Trophoblast cell (in vitro differentiated cells and primary cell): ENCODE measurements around the gene GSN.

Source experiments
- DNase-seq, 2 donors: peaks; one replicate each; pipeline ENCODE4 v3.0.0-alpha.2; 2016
- H2AFZ ChIP-seq: 2 replicates; pipeline ENCODE4 v1.6.1; 2013; ENCODE audit warnings: low read length, moderate library complexity, mild to moderate bottlenecking; ENCODE audit not compliant: insufficient read depth, poor library complexity
- H2AK5ac ChIP-seq: 2 replicates; pipeline ENCODE4 v1.6.1; 2013; ENCODE audit warnings: mild to moderate bottlenecking, low read length
- H2BK120ac ChIP-seq: 2 replicates; pipeline ENCODE4 v1.6.1; 2013; ENCODE audit warnings: low read length, mild to moderate bottlenecking, moderate library complexity; ENCODE audit not compliant: insufficient read depth, poor library complexity
- H2BK12ac ChIP-seq: 2 replicates; pipeline ENCODE4 v1.6.1; 2013; ENCODE audit warnings: mild to moderate bottlenecking, low read length, moderate library complexity
- H2BK5ac ChIP-seq: 2 replicates; pipeline ENCODE4 v1.6.1; 2013; ENCODE audit warnings: low read length, low read depth, moderate library complexity, mild to moderate bottlenecking; ENCODE audit not compliant: poor library complexity
- H3K14ac ChIP-seq: 2 replicates; pipeline ENCODE4 v1.6.1; 2013; ENCODE audit warnings: mild to moderate bottlenecking, low read length
- H3K18ac ChIP-seq: 2 replicates; pipeline ENCODE4 v1.6.1; 2013; ENCODE audit warnings: mild to moderate bottlenecking, low read length
- H3K23ac ChIP-seq: 2 replicates; pipeline ENCODE4 v1.6.1; 2013; ENCODE audit warnings: low read length
- H3K27ac ChIP-seq: 2 replicates; pipeline ENCODE4 v1.5.1; 2013; ENCODE audit warnings: low read depth, mild to moderate bottlenecking, inconsistent platforms, low read length, moderate library complexity
- H3K27me3 ChIP-seq: 2 replicates; pipeline ENCODE4 v1.6.1; 2013; ENCODE audit warnings: inconsistent platforms, mild to moderate bottlenecking, low read length, moderate library complexity; ENCODE audit not compliant: insufficient read depth
- H3K36me3 ChIP-seq, 2 experiments: 1 replicate in 1 of 2; 2 replicates in 1 of 2; pipeline ENCODE4 v1.6.1; 2013; ENCODE audit warnings: low read length in 2 of 2, mild to moderate bottlenecking in 2 of 2, moderate library complexity in 1 of 2; ENCODE audit not compliant: insufficient read depth in 2 of 2, control insufficient read depth in 1 of 2
- H3K4ac ChIP-seq: 2 replicates; pipeline ENCODE4 v1.6.1; 2013; ENCODE audit warnings: low read depth, mild to moderate bottlenecking, low read length, moderate library complexity
- H3K4me1 ChIP-seq, 2 experiments: 1 replicate in 1 of 2; 2 replicates in 1 of 2; pipeline ENCODE4 v1.6.1; 2013; ENCODE audit warnings: low read length in 2 of 2, mild to moderate bottlenecking in 2 of 2, moderate library complexity in 1 of 2; ENCODE audit not compliant: insufficient read depth in 2 of 2, control insufficient read depth in 1 of 2
- H3K4me2 ChIP-seq: 2 replicates; pipeline ENCODE4 v1.6.1; 2013; ENCODE audit warnings: inconsistent platforms, mild to moderate bottlenecking, low read length, moderate library complexity
- H3K4me3 ChIP-seq: 2 replicates; pipeline ENCODE4 v1.5.1; 2013; ENCODE audit warnings: mild to moderate bottlenecking, low read depth, low read length, inconsistent platforms
- H3K79me1 ChIP-seq: one replicate; pipeline ENCODE4 v1.6.1; 2013; ENCODE audit warnings: low read length
- H3K79me2 ChIP-seq: 2 replicates; pipeline ENCODE4 v1.6.1; 2013; ENCODE audit warnings: low read length, mild to moderate bottlenecking; ENCODE audit not compliant: control insufficient read depth, insufficient read depth, poor library complexity
- H3K9ac ChIP-seq: 2 replicates; pipeline ENCODE4 v1.6.1; 2013; ENCODE audit warnings: mild to moderate bottlenecking, low read length
- H3K9me3 ChIP-seq: 2 replicates; pipeline ENCODE4 v1.6.1; 2013; ENCODE audit warnings: low read depth, mild to moderate bottlenecking, control low read depth, inconsistent platforms, low read length; ENCODE audit not compliant: insufficient read depth
- H4K12ac ChIP-seq: 2 replicates; pipeline ENCODE4 v1.6.1; 2013; ENCODE audit warnings: low read depth, mild to moderate bottlenecking, low read length, moderate library complexity
- H4K8ac ChIP-seq: 2 replicates; pipeline ENCODE4 v1.6.1; 2013; ENCODE audit warnings: low read depth, mild to moderate bottlenecking, low read length, moderate library complexity
- H4K91ac ChIP-seq: one replicate; pipeline ENCODE4 v1.6.1; 2013; ENCODE audit warnings: low read depth, mild to moderate bottlenecking, low read length, moderate library complexity
- WGBS: extraction: QIAGEN DNeasy Blood & Tissue Kit; methylation state at CpG from one replicate; pipeline ENCODE4 v1.1.7; 2013; ENCODE audit warnings: missing lambda C conversion rate; ENCODE audit not compliant: insufficient read length, insufficient coverage; ENCODE audit errors: extremely low coverage; 5-methylcytosine and 5-hydroxymethylcytosine counted together

Gene GSN

GRCh38 chr9:121299467-121300282 is 31.7 kb downstream of the GSN start:
- peak overlapping the region; percentile 33 for H3K4ac ChIP-seq
- no peaks in the 10 kb centered on the region for H3K79me2 ChIP-seq
- H2AFZ ChIP-seq, result no peak overlapping the region
- peak overlapping the region; percentile 24 for H3K9ac ChIP-seq
- no peak overlapping the region for H3K27ac ChIP-seq
- no peak overlapping the region for H3K18ac ChIP-seq
- peaks cover 9 to 13% of the 10 kb centered on the region in 2 experiments for H3K4me1 ChIP-seq
- H3K4me2 ChIP-seq, result peak overlapping the region; percentile 91
- no peak overlapping the region for H2AK5ac ChIP-seq
- peak overlapping the region; percentile 28 for H4K91ac ChIP-seq
- no peak overlapping the region for H2BK5ac ChIP-seq
- H4K8ac ChIP-seq, result peak overlapping the region; percentile 63
- DNase-seq, result peak in 1 of 2 donors; percentile 15
- H3K36me3 ChIP-seq, result peaks cover 31 to 38% of the 10 kb centered on the region in 2 experiments
- no peaks in the 10 kb centered on the region for H3K9me3 ChIP-seq
- no peak overlapping the region for H3K23ac ChIP-seq
- no CpG with 5 or more reads among the region's 74 CpGs for WGBS
- H3K27me3 ChIP-seq, result no peaks in the 10 kb centered on the region
- no peak overlapping the region for H2BK120ac ChIP-seq
- H2BK12ac ChIP-seq, result peak overlapping the region; percentile 8
- H4K12ac ChIP-seq, result peak overlapping the region; percentile 22
- H3K79me1 ChIP-seq, result peaks cover 4% of the 10 kb centered on the region
- peak overlapping the region; percentile 67 for H3K4me3 ChIP-seq
- no peak overlapping the region for H3K14ac ChIP-seq

DNA sequence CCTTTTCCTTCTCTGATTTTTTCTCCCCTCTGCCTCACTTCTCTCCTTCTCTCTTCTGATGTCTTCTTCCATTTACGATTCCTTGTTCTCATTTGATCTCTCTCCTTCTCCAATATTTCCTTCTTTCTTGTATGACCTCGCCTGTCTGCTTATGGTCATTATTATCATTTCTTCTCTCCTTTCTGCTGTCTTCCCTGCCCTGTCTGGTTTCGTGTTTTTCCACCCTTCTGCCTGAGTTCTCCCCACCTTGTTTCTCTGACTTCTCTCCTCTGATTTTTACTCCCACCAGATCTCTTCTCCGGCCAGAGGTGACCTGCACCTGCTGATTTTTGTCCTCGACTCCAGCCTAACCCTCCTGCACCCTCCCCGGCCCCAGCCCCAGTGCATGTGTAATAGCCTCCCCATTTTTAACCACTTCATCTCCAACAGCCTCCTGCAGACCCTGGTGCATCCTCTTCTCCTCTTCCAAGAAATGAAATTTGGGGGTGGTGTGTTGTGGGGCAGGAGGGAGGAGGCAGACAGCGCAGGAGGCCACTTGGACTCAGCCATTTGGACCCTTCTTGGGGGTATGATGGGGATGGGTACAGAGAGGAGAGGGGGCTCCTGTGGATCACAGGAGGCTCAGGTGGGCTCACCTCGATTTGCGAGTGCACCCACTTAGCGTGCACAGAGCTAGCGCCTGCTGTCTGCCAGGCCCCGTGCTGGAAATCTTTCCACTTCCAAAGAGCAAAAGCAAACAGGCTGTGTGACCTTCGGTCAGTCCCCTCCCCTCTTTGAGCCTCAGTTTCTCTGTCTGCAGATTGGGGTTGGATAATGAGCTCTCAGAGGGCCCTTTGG is 32.5 kb downstream of the GSN start:
- H3K27ac ChIP-seq, result no peak overlapping the region
- DNase-seq, result no peak
- H2AK5ac ChIP-seq, result no peak overlapping the region
- H4K91ac ChIP-seq, result no peak overlapping the region
- H3K4me1 ChIP-seq, result peaks cover 9 to 13% of the 10 kb centered on the region in 2 experiments
- H3K4ac ChIP-seq, result no peak overlapping the region
- H2AFZ ChIP-seq, result no peak overlapping the region
- no CpG with 5 or more reads among the region's 13 CpGs for WGBS
- H2BK120ac ChIP-seq, result no peak overlapping the region
- no peak overlapping the region for H2BK12ac ChIP-seq
- no peaks in the 10 kb centered on the region for H3K27me3 ChIP-seq
- no peak overlapping the region for H3K14ac ChIP-seq
- H3K79me2 ChIP-seq, result no peaks in the 10 kb centered on the region
- H3K18ac ChIP-seq, result peak overlapping the region; percentile 34
- no peaks in the 10 kb centered on the region for H3K9me3 ChIP-seq
- no peak overlapping the region for H3K23ac ChIP-seq
- H3K9ac ChIP-seq, result no peak overlapping the region
- H3K79me1 ChIP-seq, result peaks cover 4% of the 10 kb centered on the region
- H3K36me3 ChIP-seq, result peaks cover 32 to 40% of the 10 kb centered on the region in 2 experiments
- H4K8ac ChIP-seq, result no peak overlapping the region
- H3K4me3 ChIP-seq, result no peak overlapping the region
- no peak overlapping the region for H4K12ac ChIP-seq
- peak overlapping the region; percentile 91 for H3K4me2 ChIP-seq
- H2BK5ac ChIP-seq, result no peak overlapping the region

- Histone ChIP-seq H2BK120ac (no peak overlapping the region), H4K12ac (no peak overlapping the region), H3K36me3 (peaks cover 29 to 35% of the 10 kb centered on the region in 2 experiments), H4K91ac (no peak overlapping the region), H3K27ac (no peak overlapping the region), H3K4me3 (no peak overlapping the region), H3K27me3 (no peaks in the 10 kb centered on the region), H3K18ac (no peak overlapping the region), H3K79me2 (no peaks in the 10 kb centered on the region), H4K8ac (no peak overlapping the region), H3K9me3 (no peaks in the 10 kb centered on the region), H3K23ac (no peak overlapping the region), H2AK5ac (no peak overlapping the region), H3K4ac (no peak overlapping the region), H2BK5ac (no peak overlapping the region), H3K9ac (no peak overlapping the region), H3K4me1 (peaks cover 6 to 10% of the 10 kb centered on the region in 2 experiments), H3K14ac (no peak overlapping the region), H2BK12ac (no peak overlapping the region), H3K4me2 (no peak overlapping the region), H2AFZ (no peak overlapping the region), H3K79me1 (peaks cover 4% of the 10 kb centered on the region)
- DNase-seq, result no peak
- no CpG with 5 or more reads among the region's 11 CpGs for WGBS
Measured at GRCh38 chr9:121301881-121302286, 33.9 kb downstream of the GSN start.

- Histone ChIP-seq H3K4me1 (peaks cover 6 to 10% of the 10 kb centered on the region in 2 experiments), H3K14ac (no peak overlapping the region), H2BK120ac (no peak overlapping the region), H3K18ac (no peak overlapping the region), H3K9ac (no peak overlapping the region), H3K27me3 (no peaks in the 10 kb centered on the region), H2AFZ (no peak overlapping the region), H3K4ac (no peak overlapping the region), H3K4me3 (no peak overlapping the region), H2BK12ac (no peak overlapping the region), H3K23ac (no peak overlapping the region), H3K9me3 (no peaks in the 10 kb centered on the region), H4K91ac (no peak overlapping the region), H2BK5ac (no peak overlapping the region), H3K4me2 (no peak overlapping the region), H2AK5ac (no peak overlapping the region), H3K79me2 (no peaks in the 10 kb centered on the region), H3K36me3 (peaks cover 29 to 36% of the 10 kb centered on the region in 2 experiments), H4K12ac (no peak overlapping the region), H3K27ac (no peak overlapping the region), H4K8ac (no peak overlapping the region), H3K79me1 (peaks cover 4% of the 10 kb centered on the region)
- DNase-seq, result no peak
- WGBS, result no CpG with 5 or more reads among the region's 5 CpGs
Measured at GRCh38 chr9:121302341-121302740, 34.4 kb downstream of the GSN start.
